B cell (primary cell): Measurements from ENCODE around the gene SLC35G3. TPM values are rescaled to one million over a fixed set of nuclear protein-coding genes. Genes with fewer than 3 reads are reported as not detected.

ENCODE experiments used
- ATAC-seq: fragments of 200-7000 bp; cut with Tn5 transposase; one replicate; pipeline ENCODE4 v1.10.0; 2021; ENCODE audit warnings: low read depth, mild to moderate bottlenecking, moderate number of reproducible peaks, moderate library complexity
- CTCF ChIA-PET: fragments of 350-600 bp; sonication (Branson Sonifier 250); formaldehyde crosslinking; loops from one replicate; lab custom pipeline; 2021; ENCODE audit warnings: antibody characterized with exemption, inconsistent platforms; lab: Charles Lee
- POLR2A ChIA-PET: fragments of 350-600 bp; sonication (Branson Sonifier 250); formaldehyde crosslinking; loops from one replicate; lab custom pipeline; 2021; ENCODE audit warnings: antibody characterized with exemption; lab: Charles Lee
- DNase-seq: peaks from one replicate; pipeline ENCODE4 v3.0.0; 2013
- H2AFZ ChIP-seq: 2 replicates; pipeline ENCODE4 v1.6.1; 2012; ENCODE audit warnings: mild to moderate bottlenecking, low read depth, low read length; ENCODE audit not compliant: insufficient read depth, poor library complexity, severe bottlenecking
- H3K27ac ChIP-seq, 2 donors: 1 replicate in 1 of 2; 2 replicates in 1 of 2; pipeline ENCODE4 v1.5.1; 2012 to 2013; ENCODE audit warnings: low read length in 2 of 2, mild to moderate bottlenecking in 2 of 2, moderate library complexity in 1 of 2
- H3K27me3 ChIP-seq, 4 experiments: fragments of 200-600 bp in 1 of 4; sonication (generic) in 1 of 4; replicated peaks in 1 of 4; 1 replicate in 2 of 4; 2 replicates in 2 of 4; pipeline versions ENCODE4 v1.6.1 to v1.7.0; 2013 to 2016; ENCODE audit warnings: low read length in 3 of 4, mild to moderate bottlenecking in 2 of 4, mixed read lengths in 1 of 4, moderate library complexity in 1 of 4; ENCODE audit not compliant: insufficient read depth in 4 of 4, control insufficient read depth in 3 of 4; ENCODE audit errors: control extremely low read depth in 1 of 4
- H3K36me3 ChIP-seq, 2 experiments: replicated peaks in 1 of 2; 1 replicate in 1 of 2; 2 replicates in 1 of 2; pipeline versions ENCODE4 v1.6.1 to v1.7.1; 2013; ENCODE audit warnings: low read length in 1 of 2; ENCODE audit not compliant: insufficient read depth in 2 of 2, control insufficient read depth in 1 of 2; ENCODE audit errors: control extremely low read depth in 1 of 2, extremely low read depth in 1 of 2
- H3K4me1 ChIP-seq, 2 donors: fragments of 200-600 bp in 1 of 2; sonication (generic) in 1 of 2; 1 replicate in 1 of 2; 2 replicates in 1 of 2; pipeline versions ENCODE4 v1.5.1 to v1.6.1; 2013 to 2017; ENCODE audit warnings: low read length in 2 of 2; ENCODE audit not compliant: control insufficient read depth in 2 of 2, insufficient read depth in 2 of 2
- H3K4me2 ChIP-seq: replicated peaks from 2 replicates; pipeline ENCODE3; 2012; ENCODE audit warnings: mild to moderate bottlenecking, low read depth, low read length; ENCODE audit not compliant: poor library complexity, severe bottlenecking
- H3K4me3 ChIP-seq, 5 experiments: fragments of 200-600 bp in 1 of 5; sonication (generic) in 1 of 5; 1 replicate in 3 of 5; 2 replicates in 2 of 5; pipeline versions ENCODE4 v1.5.1 to v1.7.0; 2011 to 2016; ENCODE audit warnings: low read length in 4 of 5, mild to moderate bottlenecking in 4 of 5, low read depth in 2 of 5, control low read depth in 1 of 5, moderate library complexity in 1 of 5; ENCODE audit not compliant: insufficient read depth in 1 of 5; ENCODE audit errors: control extremely low read depth in 1 of 5, extremely low read depth in 1 of 5
- H3K79me2 ChIP-seq: fragments of 200-600 bp; sonication (generic); one replicate; pipeline ENCODE4 v1.6.0; 2016; ENCODE audit warnings: low read length; ENCODE audit not compliant: control insufficient read depth, insufficient read depth
- H3K9ac ChIP-seq: fragments of 200-600 bp; sonication (generic); 2 replicates; pipeline ENCODE4 v1.6.1; 2017; ENCODE audit warnings: mild to moderate bottlenecking, low read length, moderate library complexity
- H3K9me3 ChIP-seq, 3 donors: one replicate each; pipeline versions ENCODE4 v1.6.1 to v1.7.1; 2013; ENCODE audit warnings: low read length in 2 of 3; ENCODE audit not compliant: control insufficient read depth in 2 of 3, insufficient read depth in 1 of 3; ENCODE audit errors: control extremely low read depth in 1 of 3
- H4K20me1 ChIP-seq: 2 replicates; pipeline ENCODE4 v1.6.0; 2012; ENCODE audit warnings: mild to moderate bottlenecking, low read length; ENCODE audit not compliant: insufficient read depth, control insufficient read depth, poor library complexity, severe bottlenecking
- H3K27ac Mint-ChIP-seq: one replicate; pipeline ENCODE4 v1.8.0; 2021; ENCODE audit warnings: mixed read lengths
- H3K27me3 Mint-ChIP-seq: one replicate; pipeline ENCODE4 v1.8.0; 2021; ENCODE audit warnings: mixed read lengths
- H3K4me1 Mint-ChIP-seq: one replicate; pipeline ENCODE4 v1.8.0; 2021; ENCODE audit warnings: mixed read lengths
- H3K4me3 Mint-ChIP-seq: one replicate; pipeline ENCODE4 v1.8.0; 2021; ENCODE audit warnings: mixed read lengths
- H3K9me3 Mint-ChIP-seq: one replicate; pipeline ENCODE4 v1.8.0; 2022; ENCODE audit warnings: mixed read lengths; ENCODE audit not compliant: insufficient read depth
- CTCF ChIP-seq: fragments of 200-600 bp; IDR thresholded peaks from one replicate; pipeline ENCODE4 v1.8.0; 2022; ENCODE audit warnings: antibody characterized with exemption, mild to moderate bottlenecking
- EZH2 ChIP-seq: IDR thresholded peaks from 2 replicates; pipeline ENCODE4 v1.6.1; 2012; ENCODE audit warnings: borderline replicate concordance, low read depth, mild to moderate bottlenecking, moderate library complexity, low read length; ENCODE audit not compliant: insufficient read depth, poor library complexity, severe bottlenecking
- WGBS: methylation state at CpG from one replicate; pipeline ENCODE4 v1.1.5; 2013; ENCODE audit warnings: missing lambda C conversion rate; ENCODE audit not compliant: insufficient coverage; 5-methylcytosine and 5-hydroxymethylcytosine counted together
- intact Hi-C: fragments of 100-400 bp; cut with micrococcal nuclease; formaldehyde crosslinking; loops from one replicate; pipeline ENCODE4 v1.10.0; 2022
- polyA plus RNA-seq: library from polyadenylated mRNA; depleted of rRNA; stranded (reverse); fragments of >200 nt; gene quantifications from 2 replicates; pipeline ENCODE4 v1.2.3, GENCODE V29; 2012
- total RNA-seq, 2 donors: library from RNA; stranded (reverse); fragments of 120-200 nt in 1 of 2; gene quantifications; 1 replicate in 1 of 2; 2 replicates in 1 of 2; pipeline versions ENCODE4 v1.2.3 to v1.2.4, GENCODE V29; 2013 to 2022

SLC35G3 gene
- total and polyA plus RNA-seq, 2 donors (not counting 1 experiment from before 2014, with no cell fraction given), result not detected

- ChIA-PET POLR2A (no interaction called here), CTCF (interaction anchor here (1.2 kb wide), 1 partner anchor 14 kb away, joined by 4 read pairs; no protein-coding TSS in a partner anchor)
- H3K4me1 Mint-ChIP-seq, result peaks cover 33% of the 10 kb centered on the region
- TF ChIP-seq CTCF, result peak; percentile 19
- TF ChIP-seq EZH2, result no peak
- Histone ChIP-seq H3K27ac (peak overlapping the region; percentile 75 to 79), H3K27me3 (no peaks in the 10 kb centered on the region), H3K4me2 (peak overlapping the region; percentile 86), H3K4me3 (peak overlapping the region; percentile 74 to 98 (median 92)), H3K9me3 (no peaks in the 10 kb centered on the region), H2AFZ (peak overlapping the region; percentile 94), H3K36me3 (no peaks in the 10 kb centered on the region), H3K9ac (peak overlapping the region; percentile 88), H3K79me2 (peaks cover 31% of the 10 kb centered on the region), H3K4me1 (peaks cover 23 to 30% of the 10 kb centered on the region in 2 donors), H4K20me1 (peaks cover 13% of the 10 kb centered on the region)
- peak; percentile 37 for ATAC-seq
- under 1% methylated on average over 25 of the region's 43 CpGs for WGBS
- DNase-seq, result peak; percentile 79
- no peaks in the 10 kb centered on the region for H3K9me3 Mint-ChIP-seq
- intact Hi-C loops, result loop anchor here (1.0 to 5.0 kb wide), 8 partner anchors 100 to 560 kb away; partner anchors contain the start of genes CCT6B, LIG3, NLE1 and SLFN13
- peak overlapping the region; percentile 97 for H3K27ac Mint-ChIP-seq
- H3K4me3 Mint-ChIP-seq, result peak overlapping the region; percentile 99
- H3K27me3 Mint-ChIP-seq, result peaks cover 9% of the 10 kb centered on the region
Measured at GRCh38 chr17:35242158-35242804, 48.1 kb upstream of the SLC35G3 start.

- ChIA-PET CTCF (interaction anchor here (1.7 kb wide), 1 partner anchor 71 kb away, joined by 4 read pairs; no protein-coding TSS in a partner anchor), POLR2A (no interaction called here)
- H3K27ac Mint-ChIP-seq, result peak overlapping the region; percentile 60
- intact Hi-C loops, result loop anchor here (5.0 kb wide), 6 partner anchors 101 to 561 kb away; partner anchors contain the start of genes CCT6B, LIG3, SLFN13 and ZNF830
- peak overlapping the region; percentile 94 for H2AFZ ChIP-seq
- H3K4me2 ChIP-seq, result peak overlapping the region; percentile 86
- peaks cover 23 to 35% of the 10 kb centered on the region in 2 donors for H3K4me1 ChIP-seq
- no peaks in the 10 kb centered on the region for H3K9me3 ChIP-seq
- peak overlapping the region; percentile 99 for H3K4me3 Mint-ChIP-seq
- H3K36me3 ChIP-seq, result no peaks in the 10 kb centered on the region
- H3K4me3 ChIP-seq, result peak overlapping the region in 1 of 5 experiments; percentile 98
- peak overlapping the region; percentile 88 for H3K9ac ChIP-seq
- TF ChIP-seq EZH2 (no peak), CTCF (no peak)
- peaks cover 24% of the 10 kb centered on the region for H3K79me2 ChIP-seq
- H3K9me3 Mint-ChIP-seq, result no peaks in the 10 kb centered on the region
- WGBS, result 95% methylated on average over 19 of the region's 19 CpGs
- peaks cover 7% of the 10 kb centered on the region for H3K27me3 Mint-ChIP-seq
- no peak overlapping the region for H3K27ac ChIP-seq
- ATAC-seq (no peak), DNase-seq (no peak)
- peaks cover 37% of the 10 kb centered on the region for H3K4me1 Mint-ChIP-seq
- H3K27me3 ChIP-seq, result no peaks in the 10 kb centered on the region
- H4K20me1 ChIP-seq, result peaks cover 10% of the 10 kb centered on the region
Measured at GRCh38 chr17:35241520-35241919, 47.3 kb upstream of the SLC35G3 start.
